ENCODE results near the gene LINC01488. TPM values are rescaled to one million over a fixed set of nuclear protein-coding genes. Genes with fewer than 3 reads are reported as not detected.

LINC01488 gene
- total RNA-seq, 3 donors from 2014 or later, result not detected

DNA sequence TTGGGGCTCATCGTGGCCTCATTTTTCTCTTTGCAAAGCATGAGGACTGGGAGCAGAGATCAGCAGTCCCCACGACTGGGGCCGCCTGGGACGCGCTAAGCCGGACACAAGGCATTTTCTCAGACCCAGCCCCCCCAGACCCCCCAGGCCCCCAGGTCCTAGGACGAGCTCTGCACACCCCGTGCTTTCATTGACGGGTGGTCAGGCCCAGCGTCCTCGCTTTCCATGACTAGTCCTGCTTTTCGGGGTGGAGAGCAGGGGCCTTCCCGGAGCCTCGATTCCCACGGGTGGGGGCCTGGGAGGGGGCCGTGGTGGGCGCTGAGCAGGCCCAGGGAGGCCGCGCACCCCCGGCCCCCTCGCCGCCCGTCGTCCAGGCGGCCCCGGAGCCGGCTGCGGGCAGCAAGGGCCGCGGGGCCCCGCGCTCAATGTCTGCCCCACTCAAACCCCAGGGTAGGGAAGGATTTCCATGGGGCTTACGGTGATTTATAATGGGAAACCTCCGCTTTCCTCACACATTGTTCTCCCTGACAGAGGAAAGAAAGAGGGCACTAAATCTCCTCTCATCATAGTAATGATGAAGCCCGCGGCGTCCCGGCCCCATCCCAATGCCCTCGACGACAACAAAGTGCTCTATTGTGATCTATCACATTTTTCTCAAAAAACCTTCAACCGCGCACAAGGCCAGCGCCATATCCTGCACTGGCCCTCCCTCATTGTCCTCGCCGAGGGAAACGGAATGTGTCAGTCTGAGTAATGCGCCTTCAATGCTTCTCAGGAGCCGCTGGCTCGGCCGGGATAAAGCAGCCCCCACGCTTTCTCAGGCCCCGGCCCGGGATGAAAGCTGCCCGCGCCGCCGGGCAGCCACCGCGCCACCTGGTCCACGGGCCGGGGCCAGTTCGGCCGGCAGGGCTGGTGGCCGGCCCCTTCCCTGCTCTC is 10.4 kb upstream of the LINC01488 start:
- no peaks in the 10 kb centered on the region for H3K36me3 ChIP-seq
- no peak for DNase-seq (ENCODE audit: low spot score in 2 of 2)
- TF ChIP-seq, protein P1, sequence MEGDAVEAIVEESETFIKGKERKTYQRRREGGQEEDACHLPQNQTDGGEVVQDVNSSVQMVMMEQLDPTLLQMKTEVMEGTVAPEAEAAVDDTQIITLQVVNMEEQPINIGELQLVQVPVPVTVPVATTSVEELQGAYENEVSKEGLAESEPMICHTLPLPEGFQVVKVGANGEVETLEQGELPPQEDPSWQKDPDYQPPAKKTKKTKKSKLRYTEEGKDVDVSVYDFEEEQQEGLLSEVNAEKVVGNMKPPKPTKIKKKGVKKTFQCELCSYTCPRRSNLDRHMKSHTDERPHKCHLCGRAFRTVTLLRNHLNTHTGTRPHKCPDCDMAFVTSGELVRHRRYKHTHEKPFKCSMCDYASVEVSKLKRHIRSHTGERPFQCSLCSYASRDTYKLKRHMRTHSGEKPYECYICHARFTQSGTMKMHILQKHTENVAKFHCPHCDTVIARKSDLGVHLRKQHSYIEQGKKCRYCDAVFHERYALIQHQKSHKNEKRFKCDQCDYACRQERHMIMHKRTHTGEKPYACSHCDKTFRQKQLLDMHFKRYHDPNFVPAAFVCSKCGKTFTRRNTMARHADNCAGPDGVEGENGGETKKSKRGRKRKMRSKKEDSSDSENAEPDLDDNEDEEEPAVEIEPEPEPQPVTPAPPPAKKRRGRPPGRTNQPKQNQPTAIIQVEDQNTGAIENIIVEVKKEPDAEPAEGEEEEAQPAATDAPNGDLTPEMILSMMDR (IDR thresholded peaks at IDR 0.05), result no peak
- no peak for TF ChIP-seq POLR2AphosphoS5 (IDR thresholded peaks at IDR 0.05)
- no peak for TF ChIP-seq POLR2A (IDR thresholded peaks at IDR 0.05)
- no peaks in the 10 kb centered on the region for H3K4me1 ChIP-seq
- H3K9me3 ChIP-seq, result no peaks in the 10 kb centered on the region
- intact Hi-C loops (cut with DNase I; ENCODE audit: low total_unique reads), result no loop called here
- no peak overlapping the region for H3K4me3 ChIP-seq
- H3K27me3 ChIP-seq, result no peaks in the 10 kb centered on the region
- no peak overlapping the region for H3K27ac ChIP-seq

GRCh38 chr11:69471729-69472540 is 9.5 kb upstream of the LINC01488 start:
- no peaks in the 10 kb centered on the region for H3K4me1 ChIP-seq
- intact Hi-C loops (cut with DNase I; ENCODE audit: low total_unique reads), result no loop called here
- H3K27ac ChIP-seq, result no peak overlapping the region
- no peaks in the 10 kb centered on the region for H3K27me3 ChIP-seq
- H3K4me3 ChIP-seq, result no peak overlapping the region
- no peaks in the 10 kb centered on the region for H3K9me3 ChIP-seq
- DNase-seq (ENCODE audit: low spot score in 2 of 2), result no peak
- TF ChIP-seq POLR2A (IDR thresholded peaks at IDR 0.05), result no peak
- H3K36me3 ChIP-seq, result no peaks in the 10 kb centered on the region

DNA sequence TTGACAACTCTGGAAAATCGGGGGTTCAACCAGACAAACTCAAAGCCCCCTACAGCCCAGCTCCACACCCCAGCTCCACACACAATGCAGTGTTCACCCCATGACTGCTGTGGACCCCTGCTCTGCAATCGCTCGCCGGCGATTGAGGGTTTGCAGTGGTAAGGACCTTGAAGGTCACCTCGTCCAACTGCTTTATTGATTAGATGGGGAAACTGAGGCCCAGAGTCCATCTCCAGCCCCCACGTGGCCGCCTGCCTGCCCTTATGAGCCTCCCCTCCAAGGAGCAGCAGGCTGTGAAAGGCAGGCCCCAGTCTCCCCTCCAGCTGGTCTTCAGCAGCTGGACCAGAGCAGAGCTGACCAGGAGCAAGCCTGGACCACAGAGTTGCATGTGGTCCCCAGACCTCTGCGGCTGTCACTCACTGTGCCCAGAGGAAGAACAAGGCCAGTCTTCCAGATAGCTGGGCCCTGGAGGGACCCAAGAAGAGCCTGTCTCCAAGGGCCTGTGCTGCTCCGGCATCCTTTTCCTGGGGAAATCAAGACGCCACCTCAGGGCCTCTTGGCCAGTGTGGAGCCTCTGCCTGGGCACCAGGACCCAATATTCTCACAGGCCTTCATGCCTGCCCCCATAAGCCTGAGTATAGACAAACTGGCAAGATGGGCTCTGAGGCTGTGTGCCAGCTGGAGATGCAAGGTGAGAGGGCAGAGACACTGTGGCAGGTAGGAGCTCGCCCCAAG is 8.8 kb upstream of the LINC01488 start:
- H3K36me3 ChIP-seq, result no peaks in the 10 kb centered on the region
- no peak overlapping the region for H3K27ac ChIP-seq
- no peak overlapping the region for H3K4me3 ChIP-seq
- no peaks in the 10 kb centered on the region for H3K4me1 ChIP-seq
- H3K27me3 ChIP-seq, result no peaks in the 10 kb centered on the region
- intact Hi-C loops (cut with DNase I; ENCODE audit: low total_unique reads), result no loop called here
- no peak for TF ChIP-seq POLR2A (IDR thresholded peaks at IDR 0.05)
- TF ChIP-seq POLR2AphosphoS5 (IDR thresholded peaks at IDR 0.05), result no peak
- TF ChIP-seq, protein P1 (IDR thresholded peaks at IDR 0.05), result no peak
- DNase-seq (ENCODE audit: low spot score in 2 of 2), result no peak
- no peaks in the 10 kb centered on the region for H3K9me3 ChIP-seq

- TF ChIP-seq POLR2A (IDR thresholded peaks at IDR 0.05), result no peak
- no peak for TF ChIP-seq POLR2AphosphoS5 (IDR thresholded peaks at IDR 0.05)
- TF ChIP-seq, protein P1 (IDR thresholded peaks at IDR 0.05), result no peak
- H3K9me3 ChIP-seq, result no peaks in the 10 kb centered on the region
- DNase-seq (ENCODE audit: low spot score in 2 of 2), result no peak
- H3K36me3 ChIP-seq, result no peaks in the 10 kb centered on the region
- H3K4me1 ChIP-seq, result no peaks in the 10 kb centered on the region
- no peaks in the 10 kb centered on the region for H3K27me3 ChIP-seq
- H3K27ac ChIP-seq, result no peak overlapping the region
- no peak overlapping the region for H3K4me3 ChIP-seq
- intact Hi-C loops (cut with DNase I; ENCODE audit: low total_unique reads), result no loop called here
Measured at GRCh38 chr11:69473276-69473845, 8.1 kb upstream of the LINC01488 start.

DNA sequence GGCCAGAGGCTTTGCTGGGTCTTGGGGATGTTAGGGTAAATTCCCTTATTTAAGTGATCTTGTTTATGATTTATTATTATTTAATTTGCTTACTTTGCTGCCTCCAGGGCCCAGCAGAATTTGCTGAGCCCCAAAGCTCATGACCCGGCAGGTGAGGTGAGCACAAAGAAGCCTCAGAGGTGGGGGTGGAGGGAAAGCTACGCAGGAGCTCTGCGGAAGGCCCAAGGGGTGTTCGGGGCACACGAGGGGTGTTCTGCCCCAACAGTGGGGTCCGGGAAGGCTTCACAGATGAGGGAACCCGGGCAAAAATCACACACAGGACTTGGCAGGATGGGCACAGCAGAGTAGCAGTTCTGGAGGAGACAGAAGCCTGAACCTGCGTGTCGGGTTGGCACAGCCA is 6.7 kb upstream of the LINC01488 start:
- Histone ChIP-seq H3K4me1 (no peaks in the 10 kb centered on the region), H3K27me3 (no peaks in the 10 kb centered on the region), H3K36me3 (no peaks in the 10 kb centered on the region), H3K4me3 (no peak overlapping the region), H3K27ac (no peak overlapping the region), H3K9me3 (no peaks in the 10 kb centered on the region)
- no peak for DNase-seq (ENCODE audit: low spot score in 2 of 2)
- TF ChIP-seq POLR2AphosphoS5 (IDR thresholded peaks at IDR 0.05) (no peak), POLR2A (IDR thresholded peaks at IDR 0.05) (no peak)
- TF ChIP-seq, protein P1 (IDR thresholded peaks at IDR 0.05), result no peak
- intact Hi-C loops (cut with DNase I; ENCODE audit: low total_unique reads), result no loop called here

Measured in breast epithelium (tissue), 4 donors.